Activated naive CD4-positive, alpha-beta T cell treated with anti-CD3 and anti-CD28 coated beads, Interleukin-2, amount 10 ng/mL, durations not matched to agents 7 days and 5 days (primary cell): ENCODE data around the gene KIF7.

Source experiments
- CTCF ChIA-PET: fragments of 350-600 bp; sonication (Branson Sonifier 250); formaldehyde crosslinking; loops from one replicate; lab custom pipeline; 2021; ENCODE audit warnings: antibody characterized with exemption; lab: Charles Lee
- DNase-seq: peaks from one replicate; pipeline ENCODE4 v3.0.0-alpha.2; 2020
- H3K27ac Mint-ChIP-seq: one replicate; pipeline ENCODE4 v1.8.0; 2021; ENCODE audit warnings: mild to moderate bottlenecking, moderate library complexity, mixed read lengths
- H3K27me3 Mint-ChIP-seq: one replicate; pipeline ENCODE4 v1.8.0; 2021; ENCODE audit warnings: mild to moderate bottlenecking, mixed read lengths
- H3K36me3 Mint-ChIP-seq: one replicate; pipeline ENCODE4 v1.8.0; 2021; ENCODE audit warnings: mixed read lengths
- H3K4me1 Mint-ChIP-seq: one replicate; pipeline ENCODE4 v1.8.0; 2021; ENCODE audit warnings: mixed read lengths
- H3K4me3 Mint-ChIP-seq: one replicate; pipeline ENCODE4 v1.8.0; 2021; ENCODE audit warnings: mild to moderate bottlenecking, moderate library complexity, mixed read lengths
- H3K9me3 Mint-ChIP-seq: one replicate; pipeline ENCODE4 v1.8.0; 2021; ENCODE audit warnings: mixed read lengths

The KIF7 gene

GRCh38 chr15:89629829-89630228 lies 25.4 kb downstream of the KIF7 start:
- no peak overlapping the region for H3K27ac Mint-ChIP-seq
- DNase-seq: no peak
- H3K36me3 Mint-ChIP-seq: peaks cover 46% of the 10 kb centered on the region
- CTCF ChIA-PET: no interaction called here
- no peaks in the 10 kb centered on the region for H3K27me3 Mint-ChIP-seq
- no peaks in the 10 kb centered on the region for H3K4me1 Mint-ChIP-seq
- H3K4me3 Mint-ChIP-seq: no peak overlapping the region
- peaks cover 6% of the 10 kb centered on the region for H3K9me3 Mint-ChIP-seq

- DNase-seq: no peak
- Mint-ChIP-seq H3K27ac (no peak overlapping the region), H3K36me3 (peaks cover 53% of the 10 kb centered on the region), H3K4me1 (no peaks in the 10 kb centered on the region), H3K4me3 (no peak overlapping the region), H3K9me3 (peaks cover 6% of the 10 kb centered on the region), H3K27me3 (no peaks in the 10 kb centered on the region)
- CTCF ChIA-PET: no interaction called here
Observed at GRCh38 chr15:89628806-89629715, 26.2 kb downstream of the KIF7 start.

- Mint-ChIP-seq H3K4me3 (no peak overlapping the region), H3K9me3 (peaks cover 2% of the 10 kb centered on the region), H3K36me3 (peaks cover 61% of the 10 kb centered on the region), H3K27me3 (no peaks in the 10 kb centered on the region), H3K27ac (no peak overlapping the region), H3K4me1 (no peaks in the 10 kb centered on the region)
- CTCF ChIA-PET: no interaction called here
- no peak for DNase-seq
Observed at GRCh38 chr15:89628301-89628700, 27.0 kb downstream of the KIF7 start.

GRCh38 chr15:89627256-89627970 lies 27.9 kb downstream of the KIF7 start:
- Mint-ChIP-seq H3K4me3 (no peak overlapping the region), H3K27ac (no peak overlapping the region), H3K36me3 (peaks cover 64% of the 10 kb centered on the region), H3K27me3 (no peaks in the 10 kb centered on the region), H3K4me1 (no peaks in the 10 kb centered on the region), H3K9me3 (no peaks in the 10 kb centered on the region)
- CTCF ChIA-PET: no interaction called here
- no peak for DNase-seq

GRCh38 chr15:89625716-89626115 lies 29.6 kb downstream of the KIF7 start:
- Mint-ChIP-seq H3K4me3 (no peak overlapping the region), H3K36me3 (peaks cover 66% of the 10 kb centered on the region), H3K27me3 (no peaks in the 10 kb centered on the region), H3K4me1 (no peaks in the 10 kb centered on the region), H3K27ac (no peak overlapping the region), H3K9me3 (no peaks in the 10 kb centered on the region)
- no peak for DNase-seq
- CTCF ChIA-PET: no interaction called here

- no peaks in the 10 kb centered on the region for H3K9me3 Mint-ChIP-seq
- DNase-seq: no peak
- H3K27me3 Mint-ChIP-seq: no peaks in the 10 kb centered on the region
- H3K36me3 Mint-ChIP-seq: peaks cover 68% of the 10 kb centered on the region
- no peak overlapping the region for H3K4me3 Mint-ChIP-seq
- H3K4me1 Mint-ChIP-seq: no peaks in the 10 kb centered on the region
- CTCF ChIA-PET: no interaction called here
- no peak overlapping the region for H3K27ac Mint-ChIP-seq
Observed at GRCh38 chr15:89623165-89623564, 32.1 kb downstream of the KIF7 start.

GRCh38 chr15:89621547-89621946 lies 33.7 kb downstream of the KIF7 start:
- H3K36me3 Mint-ChIP-seq: peaks cover 66% of the 10 kb centered on the region
- no peaks in the 10 kb centered on the region for H3K4me1 Mint-ChIP-seq
- CTCF ChIA-PET: no interaction called here
- H3K27ac Mint-ChIP-seq: peak overlapping the region; percentile 24
- no peaks in the 10 kb centered on the region for H3K9me3 Mint-ChIP-seq
- H3K4me3 Mint-ChIP-seq: no peak overlapping the region
- DNase-seq: no peak
- H3K27me3 Mint-ChIP-seq: no peaks in the 10 kb centered on the region

GRCh38 chr15:89616228-89616627 lies 39.0 kb downstream of the KIF7 start:
- Mint-ChIP-seq H3K36me3 (peaks cover 62% of the 10 kb centered on the region), H3K4me3 (no peak overlapping the region)
- CTCF ChIA-PET: no interaction called here

GRCh38 chr15:89615135-89615534 lies 40.1 kb downstream of the KIF7 start:
- H3K27me3 Mint-ChIP-seq: no peaks in the 10 kb centered on the region
- no peaks in the 10 kb centered on the region for H3K4me1 Mint-ChIP-seq
- CTCF ChIA-PET: no interaction called here
- no peak for DNase-seq
- no peak overlapping the region for H3K27ac Mint-ChIP-seq
- H3K9me3 Mint-ChIP-seq: peaks cover 17% of the 10 kb centered on the region
- no peak overlapping the region for H3K4me3 Mint-ChIP-seq
- peaks cover 71% of the 10 kb centered on the region for H3K36me3 Mint-ChIP-seq

More at GRCh38 chr15:89616228-89616627, 39.0 kb downstream of the KIF7 start:
- H3K27me3 Mint-ChIP-seq: no peaks in the 10 kb centered on the region
- no peak overlapping the region for H3K27ac Mint-ChIP-seq
- H3K9me3 Mint-ChIP-seq: peaks cover 14% of the 10 kb centered on the region
- H3K4me1 Mint-ChIP-seq: no peaks in the 10 kb centered on the region
- DNase-seq: no peak

GRCh38 chr15:89614164-89614563 lies 41.1 kb downstream of the KIF7 start:
- no peaks in the 10 kb centered on the region for H3K4me1 Mint-ChIP-seq
- no peak for DNase-seq
- no peaks in the 10 kb centered on the region for H3K27me3 Mint-ChIP-seq
- H3K27ac Mint-ChIP-seq: no peak overlapping the region
- H3K9me3 Mint-ChIP-seq: peaks cover 17% of the 10 kb centered on the region
- no peak overlapping the region for H3K4me3 Mint-ChIP-seq
- H3K36me3 Mint-ChIP-seq: peaks cover 75% of the 10 kb centered on the region
- CTCF ChIA-PET: no interaction called here

- no peak for DNase-seq
- CTCF ChIA-PET: no interaction called here
- H3K36me3 Mint-ChIP-seq: peaks cover 76% of the 10 kb centered on the region
- no peak overlapping the region for H3K27ac Mint-ChIP-seq
- no peak overlapping the region for H3K4me3 Mint-ChIP-seq
- no peaks in the 10 kb centered on the region for H3K27me3 Mint-ChIP-seq
- peaks cover 17% of the 10 kb centered on the region for H3K9me3 Mint-ChIP-seq
- no peaks in the 10 kb centered on the region for H3K4me1 Mint-ChIP-seq
Observed at GRCh38 chr15:89613031-89613430, 42.2 kb downstream of the KIF7 start.

GRCh38 chr15:89611317-89611716 lies 44.0 kb downstream of the KIF7 start:
- Mint-ChIP-seq H3K27me3 (no peaks in the 10 kb centered on the region), H3K4me3 (no peak overlapping the region), H3K27ac (no peak overlapping the region), H3K9me3 (peaks cover 17% of the 10 kb centered on the region), H3K4me1 (no peaks in the 10 kb centered on the region), H3K36me3 (peaks cover 79% of the 10 kb centered on the region)
- CTCF ChIA-PET: no interaction called here
- no peak for DNase-seq

- Mint-ChIP-seq H3K4me3 (no peak overlapping the region), H3K4me1 (no peaks in the 10 kb centered on the region), H3K36me3 (peaks cover 41% of the 10 kb centered on the region), H3K9me3 (no peaks in the 10 kb centered on the region), H3K27me3 (no peaks in the 10 kb centered on the region), H3K27ac (no peak overlapping the region)
- no peak for DNase-seq
- CTCF ChIA-PET: no interaction called here
Observed at GRCh38 chr15:89599021-89599420, 56.2 kb downstream of the KIF7 start.

GRCh38 chr15:89593018-89593417 lies 62.2 kb downstream of the KIF7 start:
- H3K4me3 Mint-ChIP-seq: no peak overlapping the region
- CTCF ChIA-PET: interaction anchor here (1.1 kb wide), 1 partner anchor 12 kb away, joined by 3 read pairs; no protein-coding TSS in a partner anchor
- H3K36me3 Mint-ChIP-seq: peaks cover 34% of the 10 kb centered on the region
- no peaks in the 10 kb centered on the region for H3K9me3 Mint-ChIP-seq
- no peaks in the 10 kb centered on the region for H3K27me3 Mint-ChIP-seq
- no peak for DNase-seq
- no peaks in the 10 kb centered on the region for H3K4me1 Mint-ChIP-seq
- no peak overlapping the region for H3K27ac Mint-ChIP-seq

- Mint-ChIP-seq H3K27me3 (no peaks in the 10 kb centered on the region), H3K27ac (no peak overlapping the region), H3K4me3 (no peak overlapping the region), H3K36me3 (peaks cover 29% of the 10 kb centered on the region), H3K9me3 (no peaks in the 10 kb centered on the region), H3K4me1 (no peaks in the 10 kb centered on the region)
- no peak for DNase-seq
- CTCF ChIA-PET: no interaction called here
Observed at GRCh38 chr15:89591834-89592233, 63.4 kb downstream of the KIF7 start.
